H1 (cell line): ENCODE measurements around the gene AGO3. TPM values are rescaled to one million over a fixed set of nuclear protein-coding genes. Genes with fewer than 3 reads are reported as not detected.

Source experiments
- CTCF ChIA-PET: fragments of 300-600 bp; sonication (Branson Sonifier 250); formaldehyde crosslinking; loops from one replicate; lab custom pipeline; 2021; ENCODE audit not compliant: partially characterized antibody; lab: Charles Lee
- POLR2A ChIA-PET: fragments of 300-600 bp; sonication (Branson Sonifier 250); formaldehyde crosslinking; loops from one replicate; lab custom pipeline; 2021; ENCODE audit warnings: inconsistent platforms; ENCODE audit not compliant: partially characterized antibody; lab: Charles Lee
- DNase-seq, 2 experiments: peaks; one replicate each; pipeline versions ENCODE4 v3.0.0 to v3.0.0-alpha.2; 2010 to 2022; ENCODE audit warnings: low spot score in 2 of 2, low read depth in 1 of 2, mixed read lengths in 1 of 2
- FAIRE-seq: peaks from 2 replicates; lab custom pipeline; 2011; peaks lifted over from hg19 to GRCh38; lab: Jason Lieb, UNC
- H2AFZ ChIP-seq: 2 replicates; pipeline ENCODE4 v1.8.1; 2012; ENCODE audit warnings: low read length, inconsistent platforms
- H2AK5ac ChIP-seq: 2 replicates; pipeline ENCODE4 v1.6.1; 2013; ENCODE audit warnings: low read depth, low read length
- H2BK120ac ChIP-seq: replicated peaks from 2 replicates; pipeline ENCODE3; 2013; ENCODE audit warnings: low read depth, low read length, inconsistent platforms
- H2BK12ac ChIP-seq: 2 replicates; pipeline ENCODE4 v1.6.1; 2013; ENCODE audit warnings: low read depth, low read length
- H2BK15ac ChIP-seq: 2 replicates; pipeline ENCODE4 v1.6.1; 2013; ENCODE audit warnings: low read length
- H2BK20ac ChIP-seq: 2 replicates; pipeline ENCODE4 v1.6.1; 2013; ENCODE audit warnings: low read length
- H2BK5ac ChIP-seq: 2 replicates; pipeline ENCODE4 v1.6.1; 2013; ENCODE audit warnings: low read depth, low read length
- H3K14ac ChIP-seq: 2 replicates; pipeline ENCODE4 v1.6.1; 2013; ENCODE audit warnings: inconsistent platforms; ENCODE audit not compliant: insufficient read length
- H3K18ac ChIP-seq: 2 replicates; pipeline ENCODE4 v1.6.1; 2013; ENCODE audit warnings: low read length; ENCODE audit errors: extremely low read depth
- H3K23ac ChIP-seq: 2 replicates; pipeline ENCODE4 v1.6.1; 2013; ENCODE audit warnings: inconsistent platforms; ENCODE audit not compliant: insufficient read length
- H3K23me2 ChIP-seq: 2 replicates; pipeline ENCODE4 v1.6.1; 2013; ENCODE audit warnings: low read depth, low read length
- H3K27ac ChIP-seq: 2 replicates; pipeline ENCODE4 v1.6.1; 2011; ENCODE audit warnings: low read depth, low read length, inconsistent platforms
- H3K27me3 ChIP-seq, 4 experiments: replicated peaks in 1 of 4; 1 replicate in 1 of 4; 2 replicates in 3 of 4; pipeline versions ENCODE4 v1.6.1 to v1.8.1; 2011 to 2013; ENCODE audit warnings: low read length in 3 of 4, mild to moderate bottlenecking in 3 of 4, inconsistent platforms in 2 of 4, mixed read lengths in 2 of 4, moderate library complexity in 1 of 4; ENCODE audit not compliant: control insufficient read depth in 3 of 4, insufficient read depth in 3 of 4; ENCODE audit errors: extremely low read depth in 1 of 4
- H3K36me3 ChIP-seq, 4 experiments: 2 replicates each; pipeline versions ENCODE4 v1.6.1 to v1.8.1; 2011 to 2013; ENCODE audit warnings: mild to moderate bottlenecking in 4 of 4, low read length in 3 of 4, moderate library complexity in 2 of 4, control low read depth in 1 of 4, inconsistent platforms in 1 of 4; ENCODE audit not compliant: insufficient read depth in 4 of 4, control insufficient read depth in 2 of 4
- H3K4ac ChIP-seq: replicated peaks from 2 replicates; pipeline ENCODE3; 2013; ENCODE audit warnings: low read length, low read depth, mixed read lengths, inconsistent platforms; ENCODE audit not compliant: insufficient read length
- H3K4me1 ChIP-seq, 4 experiments: replicated peaks in 1 of 4; 1 replicate in 1 of 4; 2 replicates in 3 of 4; pipeline versions ENCODE4 v1.6.1 to v1.8.1; 2011 to 2013; ENCODE audit warnings: low read length in 3 of 4, inconsistent platforms in 2 of 4, mixed read lengths in 1 of 4; ENCODE audit not compliant: insufficient read depth in 4 of 4, control insufficient read depth in 3 of 4
- H3K4me2 ChIP-seq, 2 experiments: 2 replicates each; pipeline versions ENCODE4 v1.6.1 to v1.8.1; 2011 to 2013; ENCODE audit warnings: low read depth in 2 of 2, low read length in 2 of 2, control low read depth in 1 of 2, inconsistent platforms in 1 of 2, mild to moderate bottlenecking in 1 of 2; ENCODE audit not compliant: insufficient read depth in 1 of 2
- H3K4me3 ChIP-seq, 4 experiments: fragments of 200-600, 300-600 bp in 1 of 4; sonication (generic), shearing (Covaris generic), sonication (Bioruptor Twin) in 1 of 4; 2 replicates each; pipeline versions ENCODE4 v1.5.1 to v1.8.1; 2011 to 2016; ENCODE audit warnings: low read length in 4 of 4, low read depth in 3 of 4, control low read depth in 2 of 4, inconsistent platforms in 2 of 4, mild to moderate bottlenecking in 2 of 4, mixed read lengths in 1 of 4, moderate library complexity in 1 of 4; ENCODE audit not compliant: insufficient read depth in 2 of 4; ENCODE audit errors: extremely low read depth in 1 of 4
- H3K56ac ChIP-seq: replicated peaks from 2 replicates; pipeline ENCODE3; 2013; ENCODE audit warnings: low read depth, mild to moderate bottlenecking, mixed read lengths, low read length, inconsistent platforms; ENCODE audit not compliant: insufficient read length
- H3K79me1 ChIP-seq: 2 replicates; pipeline ENCODE4 v1.6.1; 2013; ENCODE audit warnings: low read depth, low read length, control low read depth
- H3K79me2 ChIP-seq, 2 experiments: 2 replicates each; pipeline versions ENCODE4 v1.6.1 to v1.8.1; 2012 to 2013; ENCODE audit warnings: low read length in 2 of 2, mild to moderate bottlenecking in 2 of 2, inconsistent platforms in 1 of 2; ENCODE audit not compliant: insufficient read depth in 2 of 2, control insufficient read depth in 1 of 2
- H3K9ac ChIP-seq, 4 experiments: replicated peaks in 1 of 4; 1 replicate in 1 of 4; 2 replicates in 3 of 4; pipeline versions ENCODE4 v1.6.1 to v1.8.1; 2011 to 2013; ENCODE audit warnings: low read depth in 3 of 4, low read length in 3 of 4, control low read depth in 2 of 4, mild to moderate bottlenecking in 2 of 4, moderate library complexity in 2 of 4, inconsistent platforms in 1 of 4; ENCODE audit errors: extremely low read depth in 1 of 4
- H3K9me3 ChIP-seq, 2 experiments: 2 replicates each; pipeline versions ENCODE4 v1.6.1 to v1.8.1; 2012 to 2013; ENCODE audit warnings: mild to moderate bottlenecking in 2 of 2, moderate library complexity in 2 of 2, control low read depth in 1 of 2, inconsistent platforms in 1 of 2, low read depth in 1 of 2, low read length in 1 of 2, mixed read lengths in 1 of 2; ENCODE audit not compliant: insufficient read depth in 2 of 2
- H4K20me1 ChIP-seq, 2 experiments: replicated peaks in 1 of 2; 2 replicates each; pipeline versions ENCODE3 to v1.8.1; 2011 to 2013; ENCODE audit warnings: inconsistent platforms in 2 of 2, low read length in 2 of 2, mild to moderate bottlenecking in 1 of 2; ENCODE audit not compliant: insufficient read depth in 2 of 2, control insufficient read depth in 1 of 2
- H4K5ac ChIP-seq: 2 replicates; pipeline ENCODE4 v1.6.1; 2013; ENCODE audit warnings: low read length, low read depth, mixed read lengths, inconsistent platforms; ENCODE audit not compliant: insufficient read length
- H4K8ac ChIP-seq: 2 replicates; pipeline ENCODE4 v1.8.0; 2013; ENCODE audit warnings: mild to moderate bottlenecking, moderate library complexity, low read length, inconsistent platforms; ENCODE audit not compliant: insufficient read depth; ENCODE audit errors: extremely low read depth
- H4K91ac ChIP-seq: replicated peaks from 2 replicates; pipeline ENCODE3; 2013; ENCODE audit warnings: low read length, mixed read lengths, inconsistent platforms; ENCODE audit not compliant: insufficient read length
- MAFK ChIP-seq: IDR thresholded peaks from 2 replicates; pipeline ENCODE4 v1.6.1; 2012; ENCODE audit warnings: low read depth, mild to moderate bottlenecking, improper control_type of control experiment, low read length
- SIN3A ChIP-seq, 2 experiments: IDR thresholded peaks in 1 of 2; conservative IDR thresholded peaks in 1 of 2; 2 replicates each; pipeline ENCODE4 v1.6.1; 2011 to 2012; ENCODE audit warnings: low read length in 2 of 2, improper control_type of control experiment in 1 of 2, low read depth in 1 of 2, mild to moderate bottlenecking in 1 of 2
- polyA plus RNA-seq, 7 experiments: library from polyadenylated mRNA; depleted of rRNA in 3 of 7; stranded (reverse) in 5 of 7; unstranded in 2 of 7; fragments of >200 nt in 5 of 7; fragments of 200-250 nt in 2 of 7; gene quantifications; 1 replicate in 5 of 7; 2 replicates in 1 of 7; 4 replicates in 1 of 7; pipeline versions ENCODE4 v1.2.1 to v1.2.3, GENCODE V29; 2011 to 2013; ENCODE audit warnings: missing spikeins in 2 of 7, mixed read lengths in 2 of 7
- total RNA-seq: library from RNA; stranded (reverse); fragmentation: NEBNext Ultra II Directional; extraction: Animal tissue kit (Norgen Biotek cat#: 25700); gene quantifications from 2 replicates; pipeline ENCODE4 v1.2.1, GENCODE V29; 2021

Gene AGO3
- total and polyA plus RNA-seq, 2 of the 8 experiments (the other 6 are each of a cell fraction or from before 2014, with no cell fraction given), result 10.7 to 26.4 TPM

- H3K18ac ChIP-seq, result no peak overlapping the region
- H3K14ac ChIP-seq, result no peak overlapping the region
- no peak overlapping the region for H2AK5ac ChIP-seq
- no peak overlapping the region for H2AFZ ChIP-seq
- TF ChIP-seq SIN3A (conservative IDR thresholded peaks at IDR 0.05 in 1 of 2, IDR thresholded peaks at IDR 0.05 in 1 of 2; ENCODE audit: low read depth in 1 of 2, low read length in 2 of 2) (no peak), MAFK (no peak)
- no peaks in the 10 kb centered on the region for H3K36me3 ChIP-seq
- H3K27ac ChIP-seq, result no peak overlapping the region
- DNase-seq (no peak), FAIRE-seq (no peak)
- no peaks in the 10 kb centered on the region for H4K20me1 ChIP-seq
- H2BK120ac ChIP-seq, result no peak overlapping the region
- no peak overlapping the region for H2BK5ac ChIP-seq
- H3K23me2 ChIP-seq, result no peaks in the 10 kb centered on the region
- ChIA-PET POLR2A (no interaction called here), CTCF (interaction anchor here (1.2 kb wide), 1 partner anchor 67 kb away, joined by 3 read pairs; no protein-coding TSS in a partner anchor)
- no peak overlapping the region for H3K4me2 ChIP-seq
- H3K27me3 ChIP-seq, result no peaks in the 10 kb centered on the region
- no peak overlapping the region for H4K8ac ChIP-seq
- H3K79me1 ChIP-seq, result no peaks in the 10 kb centered on the region
- no peak overlapping the region for H3K4me3 ChIP-seq
- H3K9me3 ChIP-seq, result no peaks in the 10 kb centered on the region
- H2BK20ac ChIP-seq, result no peak overlapping the region
- H3K79me2 ChIP-seq, result no peaks in the 10 kb centered on the region
- H4K91ac ChIP-seq, result no peak overlapping the region
- H3K23ac ChIP-seq, result no peak overlapping the region
- H3K9ac ChIP-seq, result no peak overlapping the region
- no peak overlapping the region for H3K4ac ChIP-seq
- H4K5ac ChIP-seq, result no peak overlapping the region
- no peak overlapping the region for H2BK15ac ChIP-seq
- H2BK12ac ChIP-seq, result no peak overlapping the region
- no peaks in the 10 kb centered on the region for H3K4me1 ChIP-seq
- H3K56ac ChIP-seq, result no peak overlapping the region
Measured at GRCh38 chr1:36067871-36068270, 137.0 kb downstream of the AGO3 start.
